Measurements from ENCODE around the gene CACUL1. TPM values are rescaled to one million over a fixed set of nuclear protein-coding genes. Genes with fewer than 3 reads are reported as not detected.

The CACUL1 gene
- total and polyA plus RNA-seq, 2 of the 13 experiments (the other 11 are each of a cell fraction or from before 2014, with no cell fraction given), result 14.2 to 31.0 TPM

GRCh38 chr10:118754556-118755423, at the start of gene CACUL1 (continued):
- no peak for TF ChIP-seq ATAD3A (CRISPR knock-in tag; IDR thresholded peaks at IDR 0.05)
- no peak for TF ChIP-seq ZNF12 (CRISPR knock-in tag; IDR thresholded peaks at IDR 0.05)
- no peak for TF ChIP-seq TCF7 (IDR thresholded peaks at IDR 0.05; ENCODE audit: low read depth)
- TF ChIP-seq ZNF550 (CRISPR knock-in tag; IDR thresholded peaks at IDR 0.05; ENCODE audit: borderline replicate concordance), result peak; percentile 74; the same call in 1 of the 2 replicates
- no peak for TF ChIP-seq SMAD9 (CRISPR knock-in tag; IDR thresholded peaks at IDR 0.05)
- TF ChIP-seq ZNF136 (CRISPR knock-in tag; IDR thresholded peaks at IDR 0.05; ENCODE audit: low read depth), result no peak
- no peak for TF ChIP-seq MAFK (conservative IDR thresholded peaks at IDR 0.05 in 1 of 2, IDR thresholded peaks at IDR 0.05 in 1 of 2; ENCODE audit: low read length in 2 of 2)
- no peak for TF ChIP-seq ZNF570 (CRISPR knock-in tag; IDR thresholded peaks at IDR 0.05; ENCODE audit: borderline replicate concordance)
- TF ChIP-seq KLF9 (CRISPR knock-in tag; IDR thresholded peaks at IDR 0.05; ENCODE audit: low read depth), result no peak
- TF ChIP-seq SMAD1 (CRISPR knock-in tag; IDR thresholded peaks at IDR 0.05; ENCODE audit: borderline replicate concordance, low read depth), result peak; percentile 37; the same call in 1 of the 2 replicates
- 0 out of 2 replicates have a peak, but pooled peaks have one; percentile 41 for TF ChIP-seq FOXK2 (IDR thresholded peaks at IDR 0.05)
- 0 out of 2 replicates have a peak, but pooled peaks have one; percentile 47 for TF ChIP-seq ZBTB34 (CRISPR knock-in tag; IDR thresholded peaks at IDR 0.05)
- TF ChIP-seq ZNF776 (CRISPR knock-in tag; IDR thresholded peaks at IDR 0.05), result no peak; the same call in 1 of the 2 replicates
- 0 out of 2 replicates have a peak, but pooled peaks have one; percentile 71 for TF ChIP-seq SNAI1 (CRISPR knock-in tag; IDR thresholded peaks at IDR 0.05; ENCODE audit: borderline replicate concordance)
- peak; percentile 77 for TF ChIP-seq DMAP1 (CRISPR knock-in tag; IDR thresholded peaks at IDR 0.05)
- TF ChIP-seq ZBTB25 (CRISPR knock-in tag; IDR thresholded peaks at IDR 0.05), result no peak
- peak; percentile 62; the same call in 1 of the 2 replicates for TF ChIP-seq ZNF580 (CRISPR knock-in tag; IDR thresholded peaks at IDR 0.05; ENCODE audit: borderline replicate concordance, low read depth)
- peak; percentile 75; the same call in 1 of the 2 replicates for TF ChIP-seq ARNT2 (CRISPR knock-in tag; IDR thresholded peaks at IDR 0.05; ENCODE audit: low read depth)
- TF ChIP-seq ADNP (CRISPR knock-in tag; IDR thresholded peaks at IDR 0.05), result no peak
- TF ChIP-seq HNF4A (CRISPR knock-in tag; IDR thresholded peaks at IDR 0.05), result no peak
- TF ChIP-seq ZNF737 (CRISPR knock-in tag; IDR thresholded peaks at IDR 0.05; ENCODE audit: borderline replicate concordance), result no peak

All from HepG2 (cell line).